Neuronal stem cell (in vitro differentiated cells): ENCODE results near the gene RNASEH2A.

Source experiments
- DNase-seq: peaks from one replicate; pipeline ENCODE4 v3.0.0-alpha.2; 2013; ENCODE audit warnings: low spot score
- H2AFZ ChIP-seq: one replicate; pipeline ENCODE4 v1.6.1; 2013; ENCODE audit warnings: mild to moderate bottlenecking, low read length, inconsistent platforms
- H2AK5ac ChIP-seq: 2 replicates; pipeline ENCODE4 v1.6.1; 2013; ENCODE audit warnings: low read depth, mild to moderate bottlenecking, inconsistent platforms, low read length, moderate library complexity, mixed read lengths
- H2BK120ac ChIP-seq: 2 replicates; pipeline ENCODE4 v1.6.1; 2013; ENCODE audit warnings: low read depth, mild to moderate bottlenecking, inconsistent platforms, low read length, moderate library complexity, mixed read lengths
- H2BK12ac ChIP-seq: one replicate; pipeline ENCODE4 v1.6.1; 2013; ENCODE audit warnings: low read length, inconsistent platforms
- H2BK15ac ChIP-seq: 2 replicates; pipeline ENCODE4 v1.6.1; 2013; ENCODE audit warnings: mild to moderate bottlenecking, low read length, inconsistent platforms, mixed read lengths
- H2BK5ac ChIP-seq: one replicate; pipeline ENCODE4 v1.6.1; 2013; ENCODE audit warnings: inconsistent platforms, mild to moderate bottlenecking, low read length, moderate library complexity
- H3K14ac ChIP-seq: one replicate; pipeline ENCODE4 v1.6.1; 2013; ENCODE audit warnings: low read length, inconsistent platforms
- H3K18ac ChIP-seq: 2 replicates; pipeline ENCODE4 v1.6.1; 2013; ENCODE audit warnings: low read length, inconsistent platforms
- H3K23ac ChIP-seq: 2 replicates; pipeline ENCODE4 v1.6.1; 2013; ENCODE audit warnings: low read depth, mild to moderate bottlenecking, mixed read lengths, low read length, inconsistent platforms; ENCODE audit not compliant: poor library complexity
- H3K27ac ChIP-seq: replicated peaks from 3 replicates; pipeline ENCODE4 v1.5.1; 2013; ENCODE audit warnings: low read length, inconsistent platforms
- H3K27me3 ChIP-seq, 3 experiments: 2 replicates each; pipeline ENCODE4 v1.6.1; 2013; ENCODE audit warnings: low read length in 3 of 3, mild to moderate bottlenecking in 2 of 3, inconsistent platforms in 1 of 3, low read depth in 1 of 3, mixed read lengths in 1 of 3, moderate library complexity in 1 of 3; ENCODE audit not compliant: control insufficient read depth in 3 of 3, insufficient read depth in 3 of 3
- H3K36me3 ChIP-seq, 2 donors: replicated peaks in 1 of 2; 2 replicates each; pipeline ENCODE4 v1.6.1; 2013; ENCODE audit warnings: low read length in 2 of 2; ENCODE audit not compliant: control insufficient read depth in 2 of 2, insufficient read depth in 2 of 2
- H3K4ac ChIP-seq: 2 replicates; pipeline ENCODE4 v1.6.1; 2013; ENCODE audit warnings: inconsistent platforms, mild to moderate bottlenecking, low read length, moderate library complexity
- H3K4me1 ChIP-seq, 2 donors: 1 replicate in 1 of 2; 2 replicates in 1 of 2; pipeline ENCODE4 v1.6.1; 2013; ENCODE audit warnings: low read length in 2 of 2, low read depth in 1 of 2; ENCODE audit not compliant: control insufficient read depth in 2 of 2, insufficient read depth in 1 of 2
- H3K4me2 ChIP-seq: one replicate; pipeline ENCODE4 v1.6.1; 2013; ENCODE audit warnings: mild to moderate bottlenecking, low read length, inconsistent platforms; ENCODE audit not compliant: insufficient read depth, poor library complexity, severe bottlenecking
- H3K4me3 ChIP-seq, 2 donors: 2 replicates each; pipeline ENCODE4 v1.5.1; 2013; ENCODE audit warnings: low read length in 2 of 2, mild to moderate bottlenecking in 2 of 2, inconsistent platforms in 1 of 2, moderate library complexity in 1 of 2
- H3K79me1 ChIP-seq: one replicate; pipeline ENCODE4 v1.6.1; 2013; ENCODE audit warnings: low read depth, mild to moderate bottlenecking, inconsistent platforms, low read length, moderate library complexity
- H3K9ac ChIP-seq: one replicate; pipeline ENCODE4 v1.6.1; 2013; ENCODE audit warnings: mild to moderate bottlenecking, low read depth, low read length, inconsistent platforms; ENCODE audit not compliant: poor library complexity
- H3K9me3 ChIP-seq, 2 donors: replicated peaks in 1 of 2; 2 replicates each; pipeline versions ENCODE3 to v1.6.1; 2013; ENCODE audit warnings: low read length in 2 of 2, mild to moderate bottlenecking in 2 of 2, inconsistent platforms in 1 of 2, low read depth in 1 of 2, mixed read lengths in 1 of 2, moderate library complexity in 1 of 2; ENCODE audit not compliant: control insufficient read depth in 2 of 2, insufficient read depth in 1 of 2
- H4K8ac ChIP-seq: one replicate; pipeline ENCODE4 v1.6.1; 2013; ENCODE audit warnings: low read depth, mild to moderate bottlenecking, inconsistent platforms, low read length, moderate library complexity
- H4K91ac ChIP-seq: one replicate; pipeline ENCODE4 v1.6.1; 2013; ENCODE audit warnings: low read length, low read depth, mild to moderate bottlenecking, inconsistent platforms; ENCODE audit not compliant: poor library complexity
- WGBS, 2 donors: extraction: QIAGEN DNeasy Blood & Tissue Kit; methylation state at CpG; one replicate each; pipeline ENCODE4 v1.1.7; 2013; ENCODE audit warnings: missing lambda C conversion rate in 2 of 2, mixed read lengths in 1 of 2; ENCODE audit not compliant: insufficient read length in 2 of 2, insufficient replicate concordance in 1 of 2; ENCODE audit errors: extremely low coverage in 2 of 2; 5-methylcytosine and 5-hydroxymethylcytosine counted together

RNASEH2A gene

GRCh38 chr19:12778905-12779161 is 27.6 kb upstream of the RNASEH2A start:
- Histone ChIP-seq H2BK15ac (peak overlapping the region; percentile 45), H2BK120ac (no peak overlapping the region), H3K36me3 (peaks cover 0 to 2% of the 10 kb centered on the region in 2 donors), H2BK5ac (no peak overlapping the region), H4K8ac (no peak overlapping the region), H3K4me2 (peak overlapping the region; percentile 97), H3K9ac (no peak overlapping the region), H3K79me1 (no peaks in the 10 kb centered on the region), H3K18ac (peak overlapping the region; percentile 80), H3K4ac (no peak overlapping the region), H3K23ac (peak overlapping the region; percentile 81), H2BK12ac (no peak overlapping the region), H3K4me1 (peaks cover 26 to 29% of the 10 kb centered on the region in 2 donors), H3K27me3 (peaks cover 0 to 3% (median 0%) of the 10 kb centered on the region in 3 experiments), H3K9me3 (peaks cover 0 to 2% of the 10 kb centered on the region in 2 donors), H4K91ac (no peak overlapping the region), H2AFZ (peak overlapping the region; percentile 94), H3K4me3 (peak overlapping the region in 1 of 2 donors; percentile 61), H2AK5ac (no peak overlapping the region), H3K14ac (peak overlapping the region; percentile 47), H3K27ac (no peak overlapping the region)
- no CpG with 5 or more reads among the region's 6 CpGs for WGBS, 2 donors
- no peak for DNase-seq

- Histone ChIP-seq H3K23ac (peak overlapping the region; percentile 81), H3K18ac (peak overlapping the region; percentile 80), H2AK5ac (no peak overlapping the region), H3K14ac (peak overlapping the region; percentile 47), H3K27ac (no peak overlapping the region), H2BK5ac (no peak overlapping the region), H3K27me3 (peaks cover 0 to 3% (median 0%) of the 10 kb centered on the region in 3 experiments), H2BK120ac (no peak overlapping the region), H3K4me3 (peak overlapping the region in 1 of 2 donors; percentile 61), H3K4me2 (peak overlapping the region; percentile 97), H2BK15ac (peak overlapping the region; percentile 45), H3K79me1 (no peaks in the 10 kb centered on the region), H3K4me1 (peaks cover 27 to 35% of the 10 kb centered on the region in 2 donors), H2AFZ (peak overlapping the region; percentile 94), H2BK12ac (peak overlapping the region; percentile 93), H3K4ac (no peak overlapping the region), H4K91ac (no peak overlapping the region), H3K36me3 (peaks cover 0 to 1% of the 10 kb centered on the region in 2 donors), H4K8ac (no peak overlapping the region), H3K9ac (no peak overlapping the region), H3K9me3 (peaks cover 0 to 2% of the 10 kb centered on the region in 2 donors)
- no CpG with 5 or more reads among the region's 15 CpGs for WGBS, 2 donors
- no peak for DNase-seq
Observed at GRCh38 chr19:12779162-12779993, 27.0 kb upstream of the RNASEH2A start.

- H3K4me3 ChIP-seq, result peak overlapping the region; percentile 46 to 80
- no peaks in the 10 kb centered on the region for H3K79me1 ChIP-seq
- peak overlapping the region; percentile 75 for H3K23ac ChIP-seq
- peak overlapping the region; percentile 99 for H2BK15ac ChIP-seq
- H3K4me1 ChIP-seq, result peaks cover 25 to 49% of the 10 kb centered on the region in 2 donors
- H4K8ac ChIP-seq, result peak overlapping the region; percentile 97
- peak overlapping the region; percentile 90 for H2AK5ac ChIP-seq
- H3K4me2 ChIP-seq, result peak overlapping the region; percentile 94
- peak overlapping the region; percentile 77 for H3K14ac ChIP-seq
- H3K36me3 ChIP-seq, result no peaks in the 10 kb centered on the region
- H2BK5ac ChIP-seq, result peak overlapping the region; percentile 96
- H3K27ac ChIP-seq, result peak overlapping the region; percentile 1
- peak overlapping the region; percentile 84 for H2AFZ ChIP-seq
- WGBS, 2 donors, result no CpG with 5 or more reads among the region's 12 CpGs
- H2BK120ac ChIP-seq, result peak overlapping the region; percentile 95
- no peak for DNase-seq
- H3K27me3 ChIP-seq, result peaks cover 0 to 3% (median 0%) of the 10 kb centered on the region in 3 experiments
- no peak overlapping the region for H2BK12ac ChIP-seq
- peaks cover 0 to 2% of the 10 kb centered on the region in 2 donors for H3K9me3 ChIP-seq
- H4K91ac ChIP-seq, result peak overlapping the region; percentile 99
- H3K4ac ChIP-seq, result peak overlapping the region; percentile 69
- peak overlapping the region; percentile 95 for H3K9ac ChIP-seq
- peak overlapping the region; percentile 99 for H3K18ac ChIP-seq
Observed at GRCh38 chr19:12782174-12782423, 24.3 kb upstream of the RNASEH2A start.

- peak overlapping the region; percentile 85 for H3K4ac ChIP-seq
- H3K9me3 ChIP-seq, result peaks cover 0 to 2% of the 10 kb centered on the region in 2 donors
- H2AK5ac ChIP-seq, result peak overlapping the region; percentile 99
- peak overlapping the region; percentile 99 for H3K18ac ChIP-seq
- peak overlapping the region; percentile 95 for H2BK120ac ChIP-seq
- H3K36me3 ChIP-seq, result no peaks in the 10 kb centered on the region
- peaks cover 23 to 49% of the 10 kb centered on the region in 2 donors for H3K4me1 ChIP-seq
- DNase-seq, result no peak
- peak overlapping the region; percentile 46 to 80 for H3K4me3 ChIP-seq
- H4K91ac ChIP-seq, result peak overlapping the region; percentile 99
- H3K9ac ChIP-seq, result peak overlapping the region; percentile 95
- peak overlapping the region; percentile 60 for H2BK12ac ChIP-seq
- H3K79me1 ChIP-seq, result no peaks in the 10 kb centered on the region
- peak overlapping the region; percentile 95 for H3K14ac ChIP-seq
- peaks cover 0 to 3% (median 0%) of the 10 kb centered on the region in 3 experiments for H3K27me3 ChIP-seq
- no CpG with 5 or more reads among the region's 88 CpGs for WGBS, 2 donors
- peak overlapping the region; percentile 94 for H3K4me2 ChIP-seq
- peak overlapping the region; percentile 96 for H2BK5ac ChIP-seq
- H2BK15ac ChIP-seq, result peak overlapping the region; percentile 99
- H3K23ac ChIP-seq, result peak overlapping the region; percentile 75
- H3K27ac ChIP-seq, result peak overlapping the region; percentile 1
- peak overlapping the region; percentile 84 for H2AFZ ChIP-seq
- no peak overlapping the region for H4K8ac ChIP-seq
Observed at GRCh38 chr19:12782424-12783290, 23.7 kb upstream of the RNASEH2A start.
